HG03045 (cell line): ENCODE measurements around the gene GFRA1.
"Not testable (repeated sequence)": the region's sequence is repeated elsewhere in the genome, so short reads cannot be mapped to it uniquely, and the experiment has no call there.

Experiments
- ATAC-seq: cut with Tn5 transposase; IDR thresholded peaks from one replicate; pipeline ENCODE4 v1.9.1; 2021; ENCODE audit warnings: mild to moderate bottlenecking, moderate library complexity; ENCODE audit not compliant: unreplicated experiment

GFRA1 gene

GRCh38 chr10:116076621-116077020 lies 196.4 kb downstream of the GFRA1 start:
- no peak for ATAC-seq

- ATAC-seq, result no peak
These were observed 199.5 kb downstream of the GFRA1 start for GRCh38 chr10:116073510-116073909.

DNA sequence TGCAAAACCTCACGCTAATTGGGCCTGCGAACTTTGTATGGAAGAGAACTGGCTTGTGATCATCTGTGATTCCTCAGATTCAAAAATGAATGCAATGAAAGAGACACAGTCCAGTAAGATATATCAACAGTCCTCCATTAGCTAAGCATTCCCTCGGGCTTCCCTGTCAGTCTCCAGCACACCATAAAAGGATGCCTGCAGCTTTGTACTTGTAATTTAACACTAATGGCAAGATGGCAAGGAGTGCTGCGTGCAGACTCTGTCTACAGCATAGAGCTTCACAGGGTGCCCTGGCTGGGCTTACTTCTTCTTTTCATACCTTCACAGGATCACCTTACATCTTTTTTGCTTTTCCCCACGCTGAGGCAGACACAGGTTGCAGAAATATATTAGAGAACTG lies 200.0 kb downstream of the GFRA1 start:
- no peak for ATAC-seq

DNA sequence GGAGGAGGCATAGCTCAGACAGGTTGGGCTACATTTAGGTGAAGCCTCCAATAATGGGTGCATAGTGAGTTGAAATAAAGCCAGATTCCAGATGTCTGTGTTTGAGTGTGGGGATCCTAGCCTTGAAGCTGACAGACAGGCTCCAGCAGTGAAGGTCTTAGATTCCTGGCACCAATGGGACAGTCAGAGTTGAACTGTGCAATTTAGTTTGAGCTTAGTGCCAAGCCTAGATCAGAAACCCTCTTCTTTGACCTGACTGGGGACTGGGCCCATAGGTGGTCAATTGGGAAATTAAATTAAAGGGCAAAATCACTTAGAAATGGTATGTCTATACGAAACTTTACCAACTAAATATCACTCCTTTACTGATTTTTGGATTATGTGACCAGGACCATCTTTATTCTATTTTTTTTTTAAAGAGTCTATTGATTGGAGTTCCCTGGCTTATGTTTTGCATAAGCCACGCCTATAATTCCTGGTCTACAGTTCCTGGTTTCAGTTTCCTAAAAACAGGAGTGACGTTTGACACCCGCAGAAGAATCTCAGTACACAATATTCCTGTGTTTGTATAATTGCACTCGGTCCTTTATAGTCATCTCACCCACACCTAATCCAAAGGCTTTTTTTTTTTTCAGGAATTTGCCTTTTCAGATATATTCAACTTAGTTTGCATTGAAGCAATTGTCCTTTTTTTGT lies 201.4 kb downstream of the GFRA1 start:
- no peak for ATAC-seq

- no peak for ATAC-seq
These were observed 202.2 kb downstream of the GFRA1 start for GRCh38 chr10:116070743-116071320.

- no peak for ATAC-seq
These were observed 203.2 kb downstream of the GFRA1 start for GRCh38 chr10:116069856-116070255.

DNA sequence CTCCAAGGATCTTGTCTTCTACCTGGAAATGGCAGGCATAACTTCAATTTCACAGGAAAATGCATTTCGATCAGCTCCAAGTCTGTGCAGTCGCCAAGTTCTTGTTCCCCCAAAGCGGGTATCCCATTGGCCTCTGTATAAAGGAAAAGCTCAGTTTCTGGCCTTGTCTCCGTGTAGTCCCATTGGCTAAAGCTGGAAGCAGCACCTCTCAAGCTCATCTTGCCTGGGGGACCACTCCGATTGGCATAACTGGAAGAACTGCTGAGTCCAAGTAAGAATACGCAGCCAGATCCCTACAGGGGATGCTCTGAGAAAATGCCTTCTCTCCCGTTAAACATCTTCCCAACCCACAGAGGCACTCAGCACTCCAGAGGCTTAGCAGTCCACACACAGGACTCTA lies 205.2 kb downstream of the GFRA1 start:
- no peak for ATAC-seq

DNA sequence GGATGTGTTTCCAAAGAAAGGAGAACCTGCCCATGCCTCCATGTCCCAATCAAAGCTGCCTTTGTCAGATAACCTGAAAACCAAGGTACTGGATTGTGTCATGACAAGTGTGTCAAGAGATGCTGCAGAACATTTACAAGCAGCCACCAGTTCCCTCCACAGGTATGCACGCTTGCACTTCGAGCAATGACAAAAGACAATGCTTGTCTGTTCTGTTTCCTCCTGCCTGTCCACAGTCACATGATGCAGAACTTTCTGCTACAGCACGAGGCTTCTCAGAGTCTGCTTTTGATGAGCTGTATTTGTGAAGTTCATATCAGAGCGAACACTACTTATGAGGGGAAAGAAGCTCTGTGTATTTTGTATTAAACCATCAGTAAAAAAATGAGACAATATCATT lies 209.9 kb downstream of the GFRA1 start:
- ATAC-seq, result no peak

DNA sequence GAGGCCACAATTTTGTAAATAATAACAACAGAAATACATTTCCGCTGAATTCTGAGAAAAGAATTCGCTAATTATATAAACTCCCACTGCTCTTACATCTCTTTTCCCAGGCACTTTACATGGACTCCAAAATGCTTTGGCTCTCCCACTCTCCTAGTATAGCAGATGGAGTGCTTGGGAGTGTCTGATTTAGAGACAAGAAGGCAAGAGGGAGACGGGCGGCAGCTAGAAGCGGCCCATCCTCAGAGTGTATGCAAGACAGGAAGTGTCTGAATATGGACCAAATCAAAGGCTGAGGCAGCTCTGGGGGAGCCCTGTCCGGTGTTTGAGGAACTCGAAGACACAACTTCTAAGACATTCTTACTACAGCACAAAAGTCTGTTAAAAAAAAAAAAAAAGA lies 212.1 kb downstream of the GFRA1 start:
- no peak for ATAC-seq

DNA sequence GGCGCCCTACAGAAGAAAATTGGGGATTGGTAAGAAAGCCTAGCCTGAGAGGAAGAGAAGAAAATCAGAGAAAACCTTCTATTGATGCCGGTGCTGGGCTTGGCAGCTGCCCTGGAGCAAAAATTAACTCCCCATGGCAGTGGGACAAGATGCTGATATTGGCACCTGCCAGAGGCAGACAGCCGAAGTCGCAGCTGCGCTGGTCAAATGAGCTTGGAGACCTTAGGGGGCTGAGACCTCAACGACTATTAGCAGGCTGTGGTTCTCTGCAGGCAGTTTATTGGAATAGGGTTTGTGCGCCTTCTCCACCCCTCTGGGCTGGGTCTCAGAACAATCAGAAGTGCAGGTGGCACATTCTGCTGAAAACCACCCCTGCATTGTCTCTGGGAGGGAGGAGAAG lies 213.7 kb downstream of the GFRA1 start:
- no peak for ATAC-seq

DNA sequence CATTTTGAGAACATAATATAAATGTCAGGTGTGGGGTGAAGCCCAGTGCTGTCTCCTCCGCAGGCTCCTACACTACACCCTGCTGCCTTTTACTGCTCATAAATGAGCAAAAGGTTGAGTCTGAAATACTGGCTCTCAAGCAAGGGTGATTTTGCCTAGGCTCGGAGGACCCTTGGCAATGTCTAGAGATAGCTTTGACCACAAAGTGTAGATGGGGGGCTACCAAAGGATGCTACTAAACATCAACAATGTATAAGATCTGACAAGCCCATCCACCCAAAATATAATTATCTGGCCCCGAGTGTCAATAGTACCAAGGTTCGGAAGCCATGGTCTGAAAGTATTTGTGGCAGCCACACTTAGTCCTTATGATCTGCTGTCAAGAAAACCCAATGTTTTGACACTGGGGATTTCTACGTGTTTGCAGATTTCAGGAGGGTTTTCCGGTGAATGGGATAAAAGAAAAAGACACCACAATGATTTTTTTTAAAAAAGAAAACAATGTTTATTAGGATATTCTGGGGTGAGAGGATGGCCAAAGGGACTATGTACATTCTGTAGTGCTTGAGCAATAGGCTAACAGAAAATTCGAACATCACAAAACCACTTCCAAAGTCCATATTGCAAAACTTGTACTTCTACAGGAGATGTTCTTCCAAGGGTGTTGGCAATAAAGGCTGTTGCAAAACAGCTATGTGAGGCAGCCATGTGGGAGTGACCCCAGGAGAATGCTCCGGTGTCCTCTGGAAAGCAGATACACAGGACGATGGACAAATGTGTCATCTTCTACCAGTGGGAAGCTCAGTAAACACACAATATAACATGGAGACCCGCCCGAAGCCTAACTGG lies 216.3 kb downstream of the GFRA1 start:
- ATAC-seq, result no peak

DNA sequence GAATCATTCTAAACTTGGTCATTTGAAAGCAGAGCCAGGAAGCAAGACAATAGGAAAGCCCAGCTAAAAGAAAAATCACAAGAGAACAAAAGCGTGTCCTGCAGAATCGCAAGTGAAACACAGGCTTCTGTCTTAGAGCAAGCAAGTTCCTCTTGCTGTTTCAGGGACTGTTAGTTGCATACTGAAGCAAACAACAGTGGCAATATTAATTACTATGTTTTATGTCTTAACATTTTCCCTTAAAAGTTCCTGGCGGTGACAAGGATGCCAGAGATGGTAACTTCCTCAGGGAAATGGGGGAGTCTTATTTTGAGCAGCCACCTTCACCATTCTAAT lies 217.1 kb downstream of the GFRA1 start:
- no peak for ATAC-seq

- no peak for ATAC-seq
These were observed 217.6 kb downstream of the GFRA1 start for GRCh38 chr10:116055252-116055916.

- ATAC-seq, result no peak
These were observed 219.1 kb downstream of the GFRA1 start for GRCh38 chr10:116053910-116054309.

- not testable (repeated sequence) for ATAC-seq
These were observed 219.8 kb downstream of the GFRA1 start for GRCh38 chr10:116053009-116053730.

DNA sequence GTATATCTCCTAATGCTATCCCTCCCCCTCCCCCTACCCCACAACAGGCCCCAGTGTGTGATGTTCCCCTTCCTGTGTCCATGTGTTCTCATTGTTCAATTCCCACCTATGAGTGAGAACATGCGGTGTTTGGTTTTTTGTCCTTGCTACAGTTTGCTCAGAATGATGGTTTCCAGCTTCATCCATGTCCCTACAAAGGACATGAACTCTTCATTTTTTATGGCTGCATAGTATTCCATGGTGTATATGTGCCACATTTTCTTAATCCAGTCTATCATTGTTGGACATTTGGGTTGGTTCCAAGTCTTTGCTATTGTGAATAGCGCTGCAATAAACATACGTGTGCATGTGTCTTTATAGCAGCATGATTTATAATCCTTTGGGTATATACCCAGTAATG lies 220.5 kb downstream of the GFRA1 start:
- ATAC-seq, result not testable (repeated sequence)

- no peak for ATAC-seq
These were observed 223.1 kb downstream of the GFRA1 start for GRCh38 chr10:116049974-116050304.

GRCh38 chr10:116049158-116049973 lies 223.6 kb downstream of the GFRA1 start:
- no peak for ATAC-seq

DNA sequence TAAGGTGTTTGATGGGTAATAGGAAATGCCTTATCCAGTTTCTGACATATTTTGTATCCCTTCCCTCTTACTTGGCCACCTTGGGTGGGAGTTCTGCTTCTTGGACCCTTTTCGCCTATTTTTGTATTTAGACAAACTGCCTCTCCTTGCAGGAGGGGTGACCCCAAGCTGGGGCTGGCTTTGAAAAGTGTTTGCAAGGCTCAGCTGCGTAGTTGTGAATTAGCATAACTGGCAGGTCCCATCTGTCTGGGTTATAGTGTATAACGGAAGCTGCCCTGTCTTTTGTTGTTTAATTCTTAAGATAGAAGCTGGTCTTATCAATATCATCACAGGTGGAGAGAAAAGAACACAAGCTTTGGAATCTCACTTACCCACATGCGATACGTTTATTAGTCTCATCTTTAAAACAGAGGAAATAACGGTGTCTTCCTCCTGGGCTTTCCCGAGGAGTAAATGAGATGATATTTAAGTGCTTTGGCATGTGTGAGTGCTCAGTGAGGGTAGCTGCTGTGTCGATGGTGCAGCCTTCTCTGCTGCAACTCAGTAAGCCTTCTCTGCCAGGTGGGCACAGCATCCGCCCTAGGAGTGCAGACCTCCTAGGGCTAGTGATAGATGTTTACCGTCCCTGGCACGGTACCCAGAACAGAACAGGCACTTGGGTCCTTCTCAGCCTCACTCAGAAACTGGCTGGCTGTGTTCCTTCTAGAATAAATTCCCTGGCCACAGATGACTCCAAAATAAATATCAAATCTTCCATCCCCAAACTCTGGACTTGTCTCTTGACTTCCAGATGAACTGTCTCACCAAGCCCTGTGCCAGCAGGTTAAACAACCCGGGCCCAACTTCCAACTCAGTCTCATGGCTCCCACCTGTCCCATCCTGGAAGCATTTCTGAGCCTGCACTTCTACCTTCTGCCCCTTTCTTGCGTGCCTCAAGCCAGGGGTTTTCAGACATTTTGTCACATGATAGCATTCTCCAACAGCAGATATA lies 227.3 kb downstream of the GFRA1 start:
- ATAC-seq, result no peak
